ENCODE results near the gene SZT2.

- TF ChIP-seq CTCF (conservative IDR thresholded peaks at IDR 0.05; ENCODE audit: low read length) (no peak), EZH2phosphoT487 (IDR thresholded peaks at IDR 0.05; ENCODE audit: borderline replicate concordance, low read depth, low read length) (no peak)
Observed at GRCh38 chr1:43452789-43453441, 63.2 kb downstream of the SZT2 start.

All from OCI-LY7 (cell line).